NK-92 (cell line): ENCODE results near the gene IRF7.
"Not testable (repeated sequence)": the region's sequence is repeated elsewhere in the genome, so short reads cannot be mapped to it uniquely, and the experiment has no call there.

ENCODE experiments used
- DNase-seq: peaks from one replicate; lab custom pipeline; 2025; ENCODE audit not compliant: unreplicated experiment; lab: John Stamatoyannopoulos, UW

Gene IRF7

DNA sequence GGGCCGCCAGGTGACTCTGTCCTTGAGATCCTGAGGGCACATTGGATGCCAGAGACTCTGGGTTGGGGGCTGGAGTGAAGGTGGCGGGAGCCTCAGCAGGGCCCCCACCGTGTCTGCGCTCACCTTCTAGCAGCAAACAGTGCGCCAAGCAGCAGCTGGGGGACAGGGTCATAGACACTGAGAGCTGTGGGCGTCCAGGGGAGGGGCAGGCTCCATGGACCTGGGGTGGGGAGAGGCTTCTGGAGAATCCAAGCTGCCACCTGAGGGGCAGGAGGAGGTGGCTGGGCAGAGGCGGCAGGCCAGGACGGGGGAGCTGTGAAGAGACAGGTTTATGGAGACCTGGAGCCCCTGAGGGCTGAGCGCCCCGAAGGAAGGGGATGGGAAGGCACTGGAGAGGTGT, 31.5 kb downstream of the IRF7 start:
- DNase-seq = no peak

DNA sequence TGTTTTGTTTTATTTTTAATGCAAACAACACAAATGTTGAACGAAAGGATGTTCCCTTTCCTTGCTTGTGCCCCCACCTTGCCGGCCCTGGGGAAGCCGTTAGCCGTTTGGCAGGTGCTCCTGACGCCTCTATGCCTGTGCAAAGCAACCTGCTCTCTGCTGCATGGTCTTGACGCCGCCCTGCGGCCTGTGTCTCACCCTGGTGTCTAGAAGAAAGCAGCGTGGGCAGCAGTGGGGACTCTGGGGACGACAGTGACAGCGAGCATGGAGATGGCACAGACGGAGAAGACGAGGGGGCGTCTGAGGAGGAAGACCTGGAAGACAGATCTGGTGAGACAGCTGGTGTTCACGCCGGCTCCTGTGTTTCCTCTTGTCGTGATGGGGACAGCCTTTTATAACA, 34.0 kb downstream of the IRF7 start:
- DNase-seq = no peak

DNA sequence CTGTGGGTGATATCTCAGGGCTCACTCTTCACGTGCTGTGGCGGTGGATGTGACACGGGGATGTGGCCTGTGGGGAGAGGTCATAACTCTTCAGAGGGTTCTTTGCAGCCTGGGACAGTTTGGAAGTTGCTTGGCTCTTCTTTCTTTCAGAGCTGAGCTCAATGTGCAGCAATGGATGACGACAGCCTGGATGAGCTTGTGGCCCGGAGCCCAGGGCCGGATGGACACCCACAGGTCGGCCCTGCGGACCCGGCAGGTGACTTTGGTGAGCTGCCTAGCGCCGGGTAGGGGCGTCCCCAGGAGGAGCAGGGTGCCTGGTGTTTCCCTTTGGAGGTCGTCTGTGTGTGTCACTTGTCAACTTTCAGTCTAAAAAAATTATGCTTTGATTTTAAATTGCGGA, 34.4 kb downstream of the IRF7 start:
- DNase-seq = no peak

DNA sequence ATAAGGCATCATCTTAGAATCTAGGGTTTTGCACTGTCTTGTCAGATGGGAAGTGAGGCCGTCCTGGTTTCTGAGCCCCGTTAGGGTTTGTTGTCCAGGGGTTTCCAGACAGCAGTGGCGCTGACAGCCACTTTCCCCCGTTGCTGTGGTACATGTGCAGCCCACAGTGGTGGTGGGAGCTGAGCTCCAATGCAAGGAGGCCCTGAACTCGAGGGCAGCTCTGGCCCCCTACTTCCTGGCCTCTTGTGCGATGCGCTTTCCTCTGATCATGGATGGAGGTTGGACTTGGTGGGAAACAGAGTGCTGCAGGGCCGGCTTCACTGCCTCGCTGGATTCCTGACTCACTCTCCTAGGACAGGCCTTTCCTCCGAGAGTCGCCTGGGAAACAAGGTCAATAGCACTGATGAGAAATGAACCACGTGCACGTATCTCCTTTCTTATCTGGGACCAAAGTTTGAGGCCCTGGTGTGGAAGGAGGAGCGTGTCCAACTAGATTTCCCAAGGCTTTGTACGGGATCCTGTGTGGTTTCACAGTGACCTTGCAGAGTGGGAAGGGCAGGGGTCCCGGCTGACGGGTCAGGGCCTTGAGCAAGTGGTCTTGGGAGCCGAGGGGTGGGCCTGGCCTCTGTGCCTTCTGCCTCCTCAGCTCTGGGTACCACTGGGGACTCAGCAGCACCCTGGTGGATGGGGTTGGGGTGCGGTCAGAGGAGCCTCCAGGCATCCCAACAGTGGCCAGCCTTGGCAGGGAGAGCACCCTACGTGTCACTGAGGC, 35.7 kb downstream of the IRF7 start:
- no peak for DNase-seq

DNA sequence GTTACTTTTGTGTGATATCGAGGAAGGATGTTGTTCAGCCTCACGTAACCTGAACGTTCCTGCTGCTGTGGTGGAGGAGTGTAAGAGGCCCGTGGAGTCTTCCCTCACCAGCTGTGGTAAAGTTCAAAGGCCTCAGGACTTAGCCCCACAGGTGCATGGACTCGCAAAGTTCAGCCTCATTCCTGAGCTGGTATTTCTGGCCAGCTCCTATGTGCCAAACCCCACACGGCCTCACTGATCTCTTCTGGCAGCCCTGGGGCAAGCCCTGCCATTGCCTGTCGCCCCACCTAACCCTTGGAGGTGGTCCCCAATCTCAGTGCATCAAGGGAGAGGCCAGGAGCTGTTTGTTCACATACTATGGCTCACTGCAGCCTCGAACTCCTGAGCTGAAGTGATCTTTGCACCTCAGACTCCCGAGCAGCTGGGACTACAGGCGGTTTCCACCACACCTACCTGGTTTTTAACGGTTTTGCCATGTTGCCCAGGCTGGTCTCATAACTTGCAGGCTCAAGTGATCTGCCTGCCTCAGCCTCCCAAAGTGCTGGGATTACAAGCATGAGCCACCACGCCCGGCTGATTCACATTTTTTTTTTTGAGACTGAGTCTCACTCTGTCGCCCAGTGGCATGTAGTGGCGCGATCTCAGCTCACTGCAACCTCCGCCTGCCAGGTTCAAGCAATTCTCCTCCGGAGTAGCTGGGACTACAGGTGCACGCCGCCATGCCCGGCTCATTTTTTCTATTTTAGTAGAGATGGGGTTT, 37.3 kb downstream of the IRF7 start:
- DNase-seq = no peak

DNA sequence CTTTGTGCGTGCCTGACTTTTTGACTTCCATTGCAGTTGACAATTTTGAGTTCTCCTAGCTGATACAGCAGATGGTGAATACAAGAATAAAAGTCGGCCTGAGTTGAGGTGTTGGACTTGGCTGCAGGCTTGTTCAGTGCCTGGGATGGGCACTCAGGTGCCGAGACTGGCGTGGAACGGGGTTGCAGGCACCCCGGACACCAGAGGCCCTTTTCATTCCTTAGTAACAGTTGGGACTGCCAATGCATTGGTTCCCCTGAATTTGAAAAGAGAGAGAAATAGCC, 38.2 kb downstream of the IRF7 start:
- DNase-seq = no peak

DNA sequence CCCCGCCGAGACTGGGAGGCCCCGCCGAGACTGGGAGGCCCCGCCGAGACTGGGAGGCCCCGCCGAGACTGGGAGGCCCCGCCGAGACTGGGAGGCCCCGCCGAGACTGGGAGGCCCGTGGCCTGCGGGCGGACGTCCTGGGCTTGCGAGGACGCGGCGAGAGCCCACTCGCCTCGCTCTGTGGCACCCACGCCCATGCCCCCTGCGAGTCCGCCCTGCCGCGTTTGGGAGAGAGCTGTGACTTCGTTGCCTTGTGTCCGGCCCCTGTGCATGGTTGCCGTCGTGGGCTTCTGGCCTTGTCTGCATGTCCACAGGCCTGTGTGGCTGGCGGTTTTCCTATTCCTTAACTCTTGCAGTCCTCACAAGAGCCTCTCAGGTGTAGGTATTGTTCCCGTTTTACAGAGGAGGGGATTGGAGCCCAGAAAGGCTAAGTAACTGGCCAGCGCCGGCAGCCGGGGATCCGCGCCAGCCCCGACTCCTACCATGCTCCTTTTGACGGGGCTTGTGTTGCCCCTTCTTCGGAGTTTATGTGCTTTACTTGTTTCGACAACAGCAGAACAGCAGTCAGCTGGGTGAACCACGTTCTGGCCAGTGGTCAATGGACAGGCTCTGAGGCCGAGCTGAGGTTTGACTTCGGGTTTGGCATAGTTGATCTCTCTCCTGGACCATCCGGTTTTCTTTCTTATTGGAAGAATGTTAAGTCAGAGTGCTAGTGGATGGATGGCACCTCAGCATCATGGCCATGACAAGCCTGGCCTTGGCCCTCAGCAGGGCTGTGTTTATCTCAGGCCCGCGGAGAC, 38.7 kb downstream of the IRF7 start:
- no peak for DNase-seq

DNA sequence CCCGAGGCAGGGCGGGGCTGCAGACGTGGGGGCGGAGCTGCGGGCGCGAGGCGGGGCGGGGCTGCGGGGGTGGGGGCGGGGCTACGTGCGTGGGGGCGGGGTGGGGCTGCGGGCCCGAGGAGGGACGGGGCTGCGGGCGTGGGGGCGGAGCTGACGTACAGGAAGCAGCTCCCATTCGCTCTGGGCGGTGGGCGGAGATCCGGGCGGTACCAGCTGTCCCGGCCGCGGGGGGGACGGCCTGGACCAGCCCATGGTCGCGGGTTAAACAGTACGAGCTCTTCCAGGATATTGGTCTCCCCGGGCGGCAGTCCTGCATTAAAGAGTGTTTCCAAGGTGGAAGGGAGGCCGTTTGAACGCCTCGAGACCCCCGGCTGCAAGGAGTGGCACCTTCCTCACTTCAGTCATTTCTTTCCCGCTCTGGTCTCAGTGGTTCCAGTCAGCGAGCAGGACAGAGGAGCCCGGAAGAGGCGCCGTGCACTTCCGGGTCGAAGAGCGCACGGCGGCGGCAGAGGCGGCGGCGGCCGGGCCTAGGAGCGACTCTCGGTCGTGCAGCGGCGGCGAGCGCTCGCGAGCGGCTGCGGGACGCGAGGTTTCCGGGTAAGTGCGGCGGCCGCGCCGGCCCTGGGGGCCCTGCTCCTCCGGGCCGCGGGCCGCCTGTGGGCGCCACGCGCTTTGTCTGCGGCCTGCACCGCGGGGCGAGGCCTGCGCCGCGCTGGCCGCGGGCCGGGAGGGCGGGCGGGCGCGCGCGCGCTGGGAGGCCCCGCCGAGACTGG, 39.6 kb downstream of the IRF7 start, which contains the start of gene PHRF1:
TSS of gene PHRF1 (plus strand) at position 475 of the 773 bp plus-strand sequence. CDS start 5,043 bp downstream, outside the sequence.
- peak; percentile 59 for DNase-seq

DNA sequence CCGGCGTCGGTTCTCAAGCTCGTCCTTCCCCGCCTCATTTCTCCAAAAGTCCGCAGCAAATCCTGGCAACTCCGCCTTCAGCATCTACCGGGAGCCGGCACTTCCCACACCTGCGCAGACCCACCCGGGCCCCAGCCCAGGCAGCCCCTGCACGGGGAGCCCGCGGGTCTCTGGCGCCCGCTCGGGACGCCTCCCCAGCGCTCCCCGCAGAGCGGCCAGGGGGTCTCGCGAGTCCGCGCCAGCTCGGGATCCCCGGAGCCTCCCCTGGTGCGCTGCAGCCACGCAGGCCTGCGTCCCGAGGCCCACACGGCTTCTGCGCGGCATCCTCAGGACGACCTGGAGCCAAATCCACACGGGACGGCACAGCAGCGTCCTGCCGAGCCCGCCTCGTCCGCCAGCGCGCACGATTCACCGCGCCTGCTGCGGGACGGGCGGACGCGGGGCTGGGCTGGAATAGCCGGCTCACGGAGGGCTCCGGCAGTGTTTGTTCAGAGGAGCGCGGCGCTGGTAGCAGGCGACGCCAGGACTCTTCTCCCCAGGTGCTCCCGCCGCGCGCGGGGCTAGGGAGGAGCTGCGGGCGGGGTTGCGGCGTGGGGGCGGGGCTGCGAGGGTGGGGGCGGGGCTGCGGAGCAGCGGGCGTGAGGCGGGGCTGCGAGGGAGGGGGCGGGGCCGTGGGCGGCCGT, 40.3 kb downstream of the IRF7 start:
- DNase-seq = no peak

DNA sequence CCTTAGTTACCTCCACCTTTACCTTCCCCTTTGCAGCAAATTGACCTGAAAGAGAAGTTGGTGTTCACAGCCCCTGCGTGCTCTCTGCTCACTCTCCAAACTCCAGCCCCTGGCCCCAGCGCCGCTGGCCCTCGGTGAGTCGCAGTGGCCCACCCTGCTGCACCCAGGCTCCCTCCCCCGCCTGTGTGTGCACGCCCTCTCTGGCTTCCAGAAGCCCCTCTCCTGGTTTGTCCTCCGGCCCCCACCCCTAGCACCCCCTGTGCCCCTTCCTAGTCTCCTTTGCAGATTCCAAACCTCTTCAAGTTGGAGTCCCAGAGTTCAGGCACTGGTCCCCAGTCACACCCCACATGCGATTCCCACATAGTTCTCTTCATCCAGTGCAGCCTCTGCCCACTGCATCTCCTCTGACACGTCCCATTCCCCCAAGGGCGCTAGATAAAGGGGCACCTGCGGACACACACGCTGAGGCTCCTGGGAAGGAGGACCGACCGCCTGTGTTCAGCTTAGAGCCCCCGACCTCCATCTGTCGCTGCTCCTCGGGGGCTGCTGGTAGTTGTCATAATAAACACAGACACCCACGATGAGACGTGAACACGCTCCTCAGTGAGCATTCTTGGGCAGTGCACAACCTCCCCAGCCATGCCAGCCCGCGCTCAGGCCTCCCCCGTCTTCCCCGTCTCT, 41.0 kb downstream of the IRF7 start:
- DNase-seq = no peak

DNA sequence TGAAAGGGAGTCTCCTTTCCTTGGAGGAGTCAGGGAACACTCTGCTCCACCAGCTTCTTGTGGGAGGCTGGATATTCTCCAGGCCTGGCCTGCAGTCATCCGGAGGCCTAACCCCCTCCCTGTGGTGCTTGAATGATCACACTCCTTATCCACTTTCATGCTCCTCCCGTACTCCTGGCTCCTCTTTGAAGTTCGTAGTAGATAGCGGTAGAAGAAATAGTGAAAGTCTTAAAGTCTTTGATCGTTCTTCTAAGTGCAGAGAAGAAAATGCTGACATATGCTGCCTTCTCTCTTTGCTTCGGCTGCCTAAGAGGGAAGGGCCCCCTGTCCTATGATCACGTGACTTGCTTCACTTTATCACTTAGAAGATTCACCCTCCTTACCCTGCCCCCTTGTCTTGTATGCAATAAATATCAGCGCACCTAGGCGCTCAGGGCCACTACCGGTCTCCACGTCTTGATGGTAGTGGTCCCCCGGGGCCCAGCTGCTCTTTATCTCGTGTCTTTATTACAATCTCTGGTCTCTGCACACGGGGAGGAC, 41.6 kb downstream of the IRF7 start:
- DNase-seq = not testable (repeated sequence)

DNA sequence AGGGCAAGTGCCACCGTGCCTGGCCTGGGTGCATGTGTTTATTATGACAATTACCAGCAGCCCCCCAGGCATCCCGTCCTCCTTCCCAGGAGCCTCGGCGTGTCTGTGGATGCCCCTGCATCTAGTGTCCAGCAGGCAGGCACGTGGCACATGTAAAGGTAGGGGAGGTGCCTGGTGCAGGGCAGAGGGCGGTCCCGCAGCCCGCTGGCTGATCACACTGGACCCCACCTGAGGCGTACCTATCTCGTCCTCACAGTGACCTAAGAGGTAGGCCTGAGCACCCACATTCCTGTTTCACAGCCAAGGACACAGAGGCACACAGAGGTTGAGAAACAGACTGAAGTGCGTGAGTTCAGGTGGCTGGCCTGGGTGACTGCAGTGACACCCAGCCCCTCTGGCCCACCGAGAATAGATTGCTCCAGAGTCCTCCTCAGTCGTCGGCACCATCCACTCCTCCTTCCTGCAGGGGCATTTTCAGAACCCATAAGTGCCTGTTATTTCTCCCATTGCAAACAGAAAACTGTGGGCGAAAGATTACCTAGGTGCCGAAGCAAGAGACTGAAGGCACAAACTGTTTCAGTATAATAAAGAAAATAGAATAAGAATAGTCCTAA, 42.5 kb downstream of the IRF7 start:
- DNase-seq = no peak

DNA sequence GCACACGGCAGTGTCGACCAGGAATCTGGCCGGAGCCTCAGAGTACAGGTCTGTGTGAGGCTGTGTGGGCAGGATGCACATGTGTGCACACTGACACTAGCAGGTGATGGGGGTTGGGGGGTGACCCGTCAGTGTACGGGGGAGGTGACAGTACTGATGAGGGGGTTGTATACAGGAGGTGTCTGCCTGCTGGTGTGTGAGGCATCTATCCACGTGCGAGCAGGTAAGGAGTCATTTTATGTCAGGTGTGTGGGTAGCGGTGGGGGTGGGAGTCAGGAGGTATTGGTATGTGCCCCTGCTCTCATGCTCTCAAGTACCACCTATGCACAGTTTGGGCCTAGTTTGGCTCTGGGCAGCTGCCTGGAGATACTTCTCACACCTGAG, 44.0 kb downstream of the IRF7 start:
- DNase-seq = no peak

DNA sequence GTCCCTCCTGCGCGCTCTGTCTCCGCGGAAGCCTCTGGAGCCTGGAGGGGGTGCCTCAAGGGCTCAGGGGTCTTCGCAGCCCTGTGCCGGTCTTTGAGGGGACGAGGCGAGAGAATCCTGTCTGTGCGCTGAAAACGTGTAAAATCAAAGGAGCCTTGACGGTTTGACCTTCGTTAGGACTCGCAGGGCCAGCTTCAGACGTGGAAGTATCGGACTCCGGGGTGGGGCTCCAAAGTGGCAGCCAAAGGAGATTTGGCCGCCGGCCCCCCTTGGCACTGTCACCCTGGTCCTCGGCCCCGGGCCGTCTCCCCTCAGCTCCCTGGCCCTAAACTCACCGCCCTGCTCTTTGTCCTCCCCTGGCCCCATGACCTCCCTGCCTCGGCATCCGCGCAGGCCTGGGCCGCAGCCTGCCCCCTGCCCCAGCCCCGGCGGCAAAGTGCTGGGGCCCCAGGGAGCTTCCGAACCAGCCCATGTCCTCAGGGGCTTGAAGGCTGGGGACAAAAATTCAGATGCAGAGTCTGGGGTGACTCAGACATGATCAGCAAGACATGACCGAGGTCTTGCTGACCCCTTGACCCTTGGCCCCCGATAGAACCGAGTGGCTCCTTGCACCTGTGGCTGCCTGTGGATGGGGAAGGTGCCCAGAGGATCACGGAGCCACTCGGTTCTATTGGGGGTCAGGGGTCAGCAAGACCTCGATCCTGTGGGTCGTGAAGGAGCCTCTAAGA, 46.4 kb downstream of the IRF7 start:
- DNase-seq = no peak

DNA sequence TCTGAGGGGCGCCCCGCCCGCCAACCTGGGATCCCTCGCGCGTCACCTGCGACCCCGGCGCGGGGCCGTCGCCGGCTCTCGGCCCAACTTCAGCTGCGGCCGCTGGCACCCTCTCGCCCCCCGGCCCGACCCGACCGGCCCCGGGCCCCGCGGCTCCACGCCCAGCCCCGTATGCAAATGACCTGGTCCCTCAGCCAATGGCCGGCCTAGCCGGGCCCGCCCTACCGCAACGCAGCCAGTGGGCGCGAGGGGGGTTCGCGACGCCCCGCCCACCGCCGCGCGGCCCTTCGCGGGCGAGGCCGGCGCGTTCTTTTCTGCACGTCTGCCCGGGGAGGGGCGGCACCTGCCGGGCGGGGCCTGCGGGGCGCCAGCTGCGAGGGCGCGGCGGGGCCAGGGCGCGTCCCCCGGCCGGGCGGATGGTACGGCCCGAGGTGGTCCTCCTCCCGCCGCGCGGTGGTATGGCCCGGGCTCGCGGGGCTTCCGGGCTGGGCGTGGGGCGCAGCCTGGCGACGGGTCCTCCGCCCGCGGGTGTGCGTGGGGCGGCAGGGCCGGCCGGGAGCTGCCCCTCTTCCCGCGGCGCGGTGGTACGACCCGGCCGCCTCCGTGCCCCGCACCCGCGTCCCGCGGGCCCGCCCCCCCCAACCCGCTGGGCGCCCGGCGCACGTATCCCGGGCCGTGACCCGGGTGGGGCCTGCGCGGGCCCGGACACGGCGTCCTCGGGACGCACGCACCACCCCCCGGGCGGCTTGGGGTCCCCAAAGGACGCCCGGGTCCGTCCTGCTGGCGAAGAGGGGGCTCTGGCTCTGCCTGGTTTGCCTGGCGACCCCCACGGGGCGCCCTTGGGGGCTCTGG, 47.2 kb downstream of the IRF7 start:
- DNase-seq = peak; percentile 66

DNA sequence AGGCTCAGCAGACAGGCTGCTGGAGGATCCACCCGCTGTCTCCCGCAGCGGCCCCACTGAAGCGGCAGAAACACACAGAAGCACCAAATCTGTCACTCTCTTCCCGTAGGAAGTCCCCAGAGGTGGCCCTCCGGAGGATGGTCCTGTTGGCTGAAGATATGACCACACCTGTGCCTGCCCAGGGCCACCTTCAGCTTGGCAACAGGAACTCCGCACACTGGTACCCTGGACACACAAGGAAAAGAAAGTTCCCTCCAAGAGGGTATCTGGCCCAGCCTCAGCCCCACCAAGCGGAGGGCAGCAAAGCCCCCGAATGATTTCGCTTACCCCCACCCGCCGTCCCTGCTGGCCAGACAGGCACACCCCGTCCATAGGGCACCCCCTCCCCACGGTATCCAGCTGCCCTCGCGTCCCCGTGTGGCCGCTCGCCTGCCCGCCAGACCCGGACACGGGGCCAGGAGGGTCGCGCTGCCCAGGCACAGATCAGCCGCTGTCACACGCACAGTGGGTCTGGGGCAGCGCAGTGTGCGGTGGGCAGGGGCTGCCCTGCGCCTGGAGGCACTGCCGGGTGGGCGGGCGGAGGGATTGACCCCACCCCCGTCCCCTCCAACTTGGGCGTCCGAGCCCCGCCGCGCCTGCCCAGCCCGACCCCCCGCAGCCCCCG, 48.0 kb downstream of the IRF7 start:
- DNase-seq = no peak

DNA sequence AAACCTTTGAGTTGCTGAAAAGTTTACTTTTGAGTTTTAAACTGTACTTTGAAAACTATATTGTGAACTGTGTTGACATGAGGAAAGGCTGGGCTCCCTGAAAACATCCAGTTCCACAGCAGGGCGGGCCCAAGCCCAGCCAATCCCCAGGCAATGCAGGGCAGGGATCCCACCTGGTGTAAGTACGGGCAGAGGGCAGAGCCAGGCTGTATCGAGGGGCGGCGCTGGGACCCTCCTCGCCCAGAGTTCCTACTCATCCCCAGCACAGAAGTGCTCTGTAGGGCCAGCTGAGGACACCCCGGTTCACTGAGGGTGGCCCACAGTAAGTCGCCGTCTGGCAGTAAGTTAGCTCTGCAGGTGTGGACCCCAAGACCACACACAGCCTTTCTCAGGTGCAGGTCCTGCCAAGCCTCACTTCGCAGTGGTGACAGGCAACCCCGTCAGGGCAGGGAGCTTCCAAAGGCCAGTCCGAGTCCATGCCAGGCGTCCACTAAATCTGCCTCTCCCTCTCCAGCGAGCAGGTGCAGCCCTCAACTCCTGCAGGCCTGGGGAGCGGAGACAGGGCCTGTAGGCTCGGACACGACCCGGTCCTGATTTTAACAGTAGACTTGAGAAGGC, 48.6 kb downstream of the IRF7 start:
- DNase-seq = no peak
